Stimulated activated CD4-positive, alpha-beta T cell treated with anti-CD3 and anti-CD28 coated beads, Interleukin-4, amount 100 ng/mL, for 48 hours (primary cell): ENCODE measurements around the gene MTUS2.

ENCODE experiments used
- DNase-seq, 2 donors: peaks; one replicate each; pipeline ENCODE4 v3.0.0-alpha.2; 2020; ENCODE audit warnings: low read depth in 2 of 2

Gene MTUS2

GRCh38 chr13:28820099-28821051 is at the start of gene MTUS2:
Gene MTUS2 (plus strand): TSS chr13:28820339.
- DNase-seq = peak in 1 of 2 donors; percentile 1

GRCh38 chr13:28778308-28779215 is 41.6 kb upstream of the MTUS2 start:
- DNase-seq = no peak

GRCh38 chr13:28792992-28793391 is 27.1 kb upstream of the MTUS2 start:
- DNase-seq = no peak

GRCh38 chr13:28794396-28794795 is 25.7 kb upstream of the MTUS2 start:
- DNase-seq = no peak

GRCh38 chr13:28796938-28797257 is 23.2 kb upstream of the MTUS2 start:
- no peak for DNase-seq

GRCh38 chr13:28805193-28805819 is 14.8 kb upstream of the MTUS2 start:
- peak; percentile 30 to 64 for DNase-seq

- DNase-seq = no peak
Observed at GRCh38 chr13:28817204-28817603, 2.9 kb upstream of the MTUS2 start.

- DNase-seq = no peak
Observed at GRCh38 chr13:28819046-28819730, 951 bp upstream of the MTUS2 start.

GRCh38 chr13:28819735-28820098 is 422 bp upstream of the MTUS2 start:
- DNase-seq = peak; percentile 46 to 53

- DNase-seq = no peak
Observed at GRCh38 chr13:28822151-28822550, 2.0 kb downstream of the MTUS2 start.

GRCh38 chr13:28822801-28823200 is 2.7 kb downstream of the MTUS2 start:
- no peak for DNase-seq

- DNase-seq = no peak
Observed at GRCh38 chr13:28825379-28825778, 5.2 kb downstream of the MTUS2 start.

GRCh38 chr13:28826368-28826767 is 6.2 kb downstream of the MTUS2 start:
- DNase-seq = no peak

- no peak for DNase-seq
Observed at GRCh38 chr13:28830580-28830979, 10.4 kb downstream of the MTUS2 start.

- no peak for DNase-seq
Observed at GRCh38 chr13:28831117-28831516, 11.0 kb downstream of the MTUS2 start.

GRCh38 chr13:28837111-28837510 is 17.0 kb downstream of the MTUS2 start:
- DNase-seq = no peak

GRCh38 chr13:28843639-28844038 is 23.5 kb downstream of the MTUS2 start:
- no peak for DNase-seq

GRCh38 chr13:28849441-28849840 is 29.3 kb downstream of the MTUS2 start:
- no peak for DNase-seq

- DNase-seq = no peak
Observed at GRCh38 chr13:28850226-28850625, 30.1 kb downstream of the MTUS2 start.

- DNase-seq = no peak
Observed at GRCh38 chr13:28851422-28851821, 31.3 kb downstream of the MTUS2 start.

- DNase-seq = no peak
Observed at GRCh38 chr13:28854657-28855056, 34.5 kb downstream of the MTUS2 start.

- DNase-seq = no peak
Observed at GRCh38 chr13:28856287-28856686, 36.1 kb downstream of the MTUS2 start.
